GM19099 (cell line): Measurements from ENCODE around the gene SNRNP48.

Experiments used
- POLR2A ChIP-seq: IDR thresholded peaks from 3 replicates; pipeline ENCODE4 v1.6.1; 2011; ENCODE audit warnings: low read depth; ENCODE audit not compliant: insufficient read length; ENCODE audit errors: extremely low read depth

SNRNP48 gene

DNA sequence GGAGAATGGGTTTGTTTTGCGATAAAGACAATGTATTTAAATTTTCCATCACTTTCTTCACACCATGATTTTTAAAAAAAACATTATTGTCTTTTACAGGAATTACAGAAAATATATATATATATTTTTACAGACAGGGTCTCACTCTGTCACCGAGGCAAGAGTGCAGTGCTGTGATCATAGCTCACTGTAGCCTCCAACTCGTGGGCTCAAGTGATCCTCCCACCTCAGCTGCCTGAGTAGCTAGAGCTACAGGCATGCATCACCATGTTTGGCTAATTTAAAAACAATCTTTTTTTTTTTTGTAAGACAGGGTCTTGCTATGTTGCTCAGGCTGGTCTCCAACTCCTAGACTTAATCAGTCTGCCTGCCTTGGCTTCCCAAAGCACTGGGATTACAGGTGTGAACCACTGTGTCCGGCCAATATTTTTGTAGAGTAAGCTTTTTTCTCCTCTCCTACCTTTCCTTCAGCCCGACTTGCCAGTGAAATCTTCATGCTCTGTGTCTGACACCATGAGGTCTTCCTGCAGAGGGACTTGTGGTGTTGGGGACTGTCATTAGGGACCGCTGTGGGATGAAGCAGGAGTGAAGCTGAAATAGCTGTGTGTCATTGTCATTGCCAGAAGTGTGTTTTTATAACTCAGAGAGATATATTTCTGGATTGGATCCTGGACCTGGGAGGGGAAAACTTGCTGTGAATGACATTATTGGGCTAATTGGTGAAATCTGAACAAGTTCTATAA, 35.3 kb upstream of the SNRNP48 start:
- TF ChIP-seq POLR2A: no peak

DNA sequence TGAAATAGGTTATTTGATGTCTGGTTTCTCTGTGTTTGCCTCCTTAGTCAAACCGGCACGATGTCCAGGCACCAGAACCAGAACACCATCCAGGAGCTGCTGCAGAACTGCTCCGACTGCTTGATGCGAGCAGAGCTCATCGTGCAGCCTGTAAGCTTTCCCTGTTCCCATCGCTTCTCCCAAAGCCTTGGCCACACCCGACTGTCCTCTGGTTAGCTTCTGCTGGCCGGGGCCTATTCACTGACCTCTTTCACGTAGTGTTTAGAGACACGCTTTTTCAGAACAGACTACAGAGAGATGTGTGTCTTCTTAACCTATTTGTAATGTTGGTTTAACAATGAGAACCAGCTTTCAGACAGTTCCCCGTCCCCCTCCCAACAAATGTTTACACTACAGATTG, 34.3 kb upstream of the SNRNP48 start:
- no peak for TF ChIP-seq POLR2A

DNA sequence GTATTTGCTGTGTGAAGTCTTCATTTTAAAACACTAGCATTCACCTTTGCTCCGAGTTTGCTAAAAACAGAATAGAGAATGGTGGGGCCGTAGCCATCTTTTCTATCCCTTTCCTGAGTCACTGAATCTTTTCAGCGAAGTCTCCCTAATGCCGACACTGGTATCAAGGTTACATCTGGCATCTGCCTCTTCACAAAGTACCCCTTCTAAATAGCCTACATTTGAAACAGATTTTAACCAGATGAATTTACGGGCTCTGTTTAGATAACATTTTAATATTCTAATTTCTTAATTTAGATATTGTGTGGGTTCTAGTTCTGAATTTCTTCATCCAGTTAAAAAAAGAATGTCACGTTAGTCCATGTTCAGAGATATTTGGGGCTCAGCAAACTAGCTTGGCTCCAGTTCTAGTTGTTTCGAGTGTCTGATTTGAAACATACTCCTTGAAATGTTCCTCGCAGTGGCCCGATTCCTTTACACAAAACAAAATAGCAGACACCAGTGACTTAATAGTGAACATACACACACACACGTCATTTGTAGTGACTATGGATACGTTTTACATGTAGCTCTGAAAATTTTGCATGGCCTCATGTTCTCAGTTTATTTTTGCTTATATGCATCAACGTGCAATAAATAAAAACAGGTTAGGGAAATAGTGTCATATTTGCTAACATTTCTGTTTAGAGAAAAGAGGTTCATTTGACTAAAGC, 33.4 kb upstream of the SNRNP48 start:
- TF ChIP-seq POLR2A: no peak

DNA sequence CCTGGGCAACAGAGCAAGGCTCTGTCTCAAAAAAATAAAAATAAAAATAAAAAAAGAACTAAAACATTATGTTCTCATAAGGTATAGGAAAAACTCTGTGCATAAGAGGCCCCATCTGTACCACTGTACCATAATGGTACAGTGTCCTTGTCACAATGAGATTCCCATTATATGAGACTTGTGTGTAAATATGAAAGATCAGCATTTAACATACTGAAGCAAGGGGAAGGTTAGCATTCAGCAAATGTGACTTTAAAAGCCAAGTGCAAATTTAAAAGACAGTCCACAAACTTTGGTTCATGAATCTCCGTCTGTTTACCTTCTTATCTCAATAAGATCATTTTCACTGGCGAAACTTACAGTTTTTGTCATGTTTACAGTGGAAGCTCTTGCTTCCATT, 32.3 kb upstream of the SNRNP48 start:
- TF ChIP-seq POLR2A: no peak

DNA sequence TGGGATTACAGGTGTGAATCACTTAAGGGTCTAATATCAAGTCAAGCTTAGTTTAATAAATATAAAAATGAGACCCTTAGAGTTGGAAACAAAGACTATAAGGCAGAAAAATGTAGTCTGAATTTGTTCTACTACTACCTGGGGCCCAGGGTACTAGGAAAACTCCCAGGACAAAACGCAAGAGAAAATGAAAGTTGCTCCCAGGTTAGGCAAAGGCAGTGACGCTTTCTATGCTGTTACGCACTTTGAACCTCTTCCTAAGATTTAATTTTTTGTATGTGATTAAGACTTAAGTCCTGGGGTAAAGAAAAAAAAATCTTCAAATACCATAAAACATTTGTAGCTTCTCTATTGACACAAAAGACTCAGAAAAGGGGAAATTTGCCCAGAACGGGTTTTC, 31.2 kb upstream of the SNRNP48 start:
- no peak for TF ChIP-seq POLR2A

- TF ChIP-seq POLR2A: no peak
Measured at GRCh38 chr6:7559196-7559595, 30.8 kb upstream of the SNRNP48 start.

DNA sequence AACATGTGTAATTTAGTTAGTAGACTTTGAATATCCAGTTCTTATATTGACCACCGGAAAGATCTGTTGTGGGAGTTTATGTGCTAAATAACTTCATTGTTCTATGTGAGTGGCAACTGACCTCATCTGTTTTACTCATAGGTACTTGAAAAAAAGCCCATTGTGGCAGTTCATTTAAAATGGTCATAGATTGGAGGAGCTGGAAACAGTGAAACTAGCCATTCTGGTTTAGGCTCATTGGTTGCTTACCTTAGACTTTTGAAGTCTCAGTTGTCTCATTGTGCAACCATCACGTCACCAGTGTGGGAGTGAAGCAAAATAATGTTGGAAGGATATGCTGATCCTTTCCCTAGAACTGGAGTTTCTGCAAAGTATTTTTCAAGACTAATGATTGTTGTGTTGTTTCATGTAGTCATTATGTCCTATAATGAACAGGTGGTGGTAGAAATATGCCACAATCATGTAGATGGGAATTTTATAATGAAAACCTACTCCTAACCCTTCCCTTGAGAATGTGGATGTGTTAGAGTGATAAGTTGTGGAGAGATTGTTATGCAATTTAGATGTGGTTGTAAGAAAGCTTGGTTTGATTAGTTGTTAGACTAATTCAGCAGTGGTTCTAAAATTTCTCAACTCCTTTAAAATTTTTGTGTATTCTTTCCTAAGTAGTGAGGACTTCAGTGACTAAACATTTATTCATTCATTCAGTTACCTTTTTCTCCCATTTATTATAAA, 30.2 kb upstream of the SNRNP48 start:
- no peak for TF ChIP-seq POLR2A

- no peak for TF ChIP-seq POLR2A
Measured at GRCh38 chr6:7561153-7561964, 28.6 kb upstream of the SNRNP48 start.

- no peak for TF ChIP-seq POLR2A
Measured at GRCh38 chr6:7562769-7563168, 27.2 kb upstream of the SNRNP48 start.

GRCh38 chr6:7566107-7566506, 23.9 kb upstream of the SNRNP48 start:
- no peak for TF ChIP-seq POLR2A

- no peak for TF ChIP-seq POLR2A
Measured at GRCh38 chr6:7566617-7567173, 23.3 kb upstream of the SNRNP48 start.

GRCh38 chr6:7568021-7568420, 22.0 kb upstream of the SNRNP48 start:
- TF ChIP-seq POLR2A: no peak

- TF ChIP-seq POLR2A: no peak
Measured at GRCh38 chr6:7569082-7569481, 20.9 kb upstream of the SNRNP48 start.

DNA sequence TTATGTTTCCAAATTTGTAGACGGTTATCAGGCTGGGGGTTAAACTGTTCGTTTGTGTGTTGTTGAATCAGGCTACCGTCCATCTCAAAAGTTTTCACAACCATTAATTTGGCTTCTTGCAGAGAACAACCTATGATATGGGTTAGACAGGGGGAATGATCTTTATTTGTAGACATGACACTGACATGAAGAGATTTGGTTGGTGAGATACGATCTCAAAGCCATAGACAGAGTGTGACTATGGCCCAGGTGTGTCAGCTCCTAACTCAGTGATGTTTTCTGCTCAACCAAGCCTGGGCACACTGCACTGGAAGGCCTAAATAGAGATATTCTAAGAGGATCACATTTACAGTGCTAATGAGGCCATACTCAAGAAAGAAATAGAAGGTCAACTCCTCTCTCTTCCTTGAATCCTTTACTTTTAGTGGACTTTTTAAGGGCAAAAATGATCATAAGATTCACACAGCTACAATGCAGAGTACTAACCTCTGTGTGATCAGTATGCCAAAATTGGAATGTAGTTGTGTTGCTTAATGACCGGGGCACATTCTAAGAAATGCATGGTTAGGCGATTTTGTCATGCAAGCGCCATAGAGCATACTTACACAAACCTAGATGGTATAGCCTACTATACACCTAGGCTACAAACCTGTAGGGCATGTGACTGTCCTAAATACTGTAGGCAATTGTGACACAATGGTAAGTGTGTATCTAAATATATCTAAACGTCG, 17.6 kb upstream of the SNRNP48 start:
- no peak for TF ChIP-seq POLR2A
